NCI-H1105 treated with DMSO at 0.1 percent for 48 hours (cell line): ENCODE measurements around the gene THTPA.
"Not testable (repeated sequence)": the region's sequence is repeated elsewhere in the genome, so short reads cannot be mapped to it uniquely, and the experiment has no call there.

ENCODE experiments used
- DNase-seq: peaks from one replicate; lab custom pipeline; 2025; lab: John Stamatoyannopoulos, UW

The THTPA gene

DNA sequence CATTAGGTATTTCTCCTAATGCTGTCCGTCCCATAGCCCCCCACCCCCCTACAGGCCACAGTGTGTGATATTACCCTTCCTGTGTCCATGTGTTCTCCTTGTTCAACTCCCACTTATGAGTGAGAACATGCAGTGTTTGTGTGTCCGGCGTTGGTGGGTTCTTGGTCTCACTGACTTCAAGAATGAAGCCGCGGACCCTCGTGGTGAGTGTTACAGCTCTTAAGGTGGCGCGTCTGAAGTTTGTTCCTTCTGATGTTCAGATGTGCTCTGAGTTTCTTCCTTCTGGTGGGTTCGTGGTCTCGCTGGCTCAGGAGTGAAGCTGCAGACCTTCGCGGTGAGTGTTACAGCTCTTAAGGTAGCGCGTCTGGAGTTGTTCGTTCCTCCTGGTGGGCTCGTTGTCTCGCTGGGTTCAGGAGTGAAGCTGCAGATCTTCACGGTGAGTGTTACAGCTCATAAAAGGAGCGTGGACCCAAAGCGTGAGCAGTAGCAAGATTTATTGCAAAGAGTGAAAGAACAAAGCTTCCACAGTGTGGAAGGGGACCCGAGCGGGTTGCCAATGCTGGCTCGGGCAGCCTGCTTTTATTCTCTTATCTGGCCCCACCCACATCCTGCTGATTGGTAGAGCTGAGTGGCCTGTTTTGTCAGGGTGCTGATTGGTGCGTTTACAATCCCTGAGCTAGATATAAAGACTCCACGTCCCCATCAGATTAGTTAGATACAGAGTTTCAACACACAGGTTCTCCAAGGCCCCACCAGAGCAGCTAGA is 27.9 kb downstream of the THTPA start:
- DNase-seq = not testable (repeated sequence)

DNA sequence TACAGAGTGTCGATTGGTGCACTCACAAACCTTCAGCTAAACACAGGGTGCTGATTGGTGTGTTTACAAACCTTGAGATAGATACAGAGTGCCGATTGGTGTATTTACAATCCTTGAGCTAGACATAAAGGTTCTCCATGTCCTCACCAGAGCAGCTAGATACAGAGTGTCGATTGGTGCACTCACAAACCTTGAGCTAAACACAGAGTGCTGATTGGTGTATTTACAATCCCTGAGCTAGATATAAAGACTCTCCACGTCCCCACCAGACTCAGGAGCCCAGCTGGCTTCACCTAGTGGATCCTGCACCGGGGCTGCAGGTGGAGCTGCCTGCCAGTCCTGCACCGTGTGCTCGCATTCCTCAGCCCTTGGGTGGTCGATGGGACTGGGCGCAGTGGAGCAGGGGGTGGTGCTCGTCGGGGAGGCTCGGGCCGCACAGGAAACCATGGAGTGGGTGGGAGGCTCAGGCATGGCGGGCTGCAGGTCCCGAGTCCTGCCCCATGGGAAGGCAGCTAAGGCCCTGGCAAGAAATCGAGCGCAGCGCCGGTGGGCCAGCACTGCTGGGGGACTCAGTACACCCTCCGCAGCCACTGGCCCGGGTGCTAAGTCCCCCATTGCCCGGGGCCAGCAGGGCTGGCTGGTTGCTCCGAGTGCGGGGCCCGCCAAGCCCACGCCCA is 28.6 kb downstream of the THTPA start:
- DNase-seq = not testable (repeated sequence)

DNA sequence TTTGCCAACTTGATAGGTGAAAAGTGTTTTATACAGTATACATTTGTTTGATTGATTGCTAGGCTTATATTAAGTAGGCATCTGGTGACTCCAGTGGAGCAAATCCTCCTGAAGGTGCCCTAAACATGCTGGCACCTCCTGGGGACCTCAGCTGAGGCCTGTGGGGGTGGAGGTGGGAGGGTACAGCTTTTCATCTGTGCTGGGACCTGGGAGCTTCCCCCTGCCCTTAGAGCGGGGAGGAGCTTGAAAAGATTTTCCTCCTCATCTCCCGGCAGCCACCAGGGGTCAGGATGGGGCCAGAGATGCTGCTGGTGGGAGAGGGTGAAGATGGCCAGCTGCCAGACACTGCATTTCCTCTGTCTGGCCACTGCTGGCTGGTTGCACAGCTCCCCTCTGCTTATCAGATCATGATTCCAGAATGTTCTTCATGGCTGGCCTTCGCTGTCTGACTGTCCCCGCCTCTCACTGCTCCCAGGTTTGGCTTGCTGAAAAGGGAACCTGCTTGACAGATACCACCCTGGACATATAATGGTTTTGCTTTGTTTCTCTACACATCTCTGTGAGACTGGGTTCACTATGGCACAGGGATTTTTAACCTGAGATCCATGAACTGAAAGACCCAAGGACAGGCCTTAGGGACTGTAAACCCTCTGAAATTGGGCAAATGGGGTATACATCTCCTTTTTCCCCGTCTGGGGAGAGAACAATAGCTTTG is 33.0 kb downstream of the THTPA start:
- DNase-seq = peak; percentile 87

DNA sequence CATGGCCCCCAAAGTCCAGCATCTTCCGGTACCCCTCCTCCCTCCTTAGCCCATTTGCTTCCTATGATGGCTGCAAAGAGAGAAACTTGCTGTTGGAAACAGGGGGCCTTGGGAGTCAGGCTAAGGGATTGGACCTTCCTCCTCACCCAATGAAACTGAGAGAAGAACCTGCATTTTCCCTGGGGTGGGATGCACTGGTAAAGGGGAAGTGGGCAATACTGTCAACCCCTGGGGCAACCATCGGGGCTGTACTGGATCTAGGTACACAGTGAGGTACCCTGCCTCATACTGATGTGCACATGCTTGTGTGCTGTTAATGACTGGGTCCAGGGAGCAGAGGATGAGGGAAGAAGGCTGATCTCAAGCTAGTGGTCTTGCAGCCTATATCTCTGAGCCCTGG is 33.5 kb downstream of the THTPA start:
- no peak for DNase-seq

DNA sequence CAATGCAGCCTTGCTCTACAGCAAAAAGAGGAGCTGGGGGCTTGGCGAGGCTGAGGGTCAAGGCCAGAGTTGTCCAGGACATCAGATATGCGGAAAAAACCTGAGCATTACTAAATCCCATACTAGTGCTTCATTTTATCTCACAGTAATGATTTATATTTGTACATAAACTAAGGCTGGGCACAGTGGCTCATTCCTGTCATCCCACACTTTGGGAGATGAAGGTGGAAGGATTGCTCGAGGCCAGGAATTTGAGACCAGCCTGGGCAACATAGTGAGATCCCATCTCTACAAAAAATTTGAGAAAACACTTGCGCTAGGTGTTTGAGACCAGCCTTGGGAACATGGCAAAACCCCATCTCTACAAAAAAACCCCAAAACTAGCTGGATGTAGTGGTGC is 34.1 kb downstream of the THTPA start:
- DNase-seq = no peak

DNA sequence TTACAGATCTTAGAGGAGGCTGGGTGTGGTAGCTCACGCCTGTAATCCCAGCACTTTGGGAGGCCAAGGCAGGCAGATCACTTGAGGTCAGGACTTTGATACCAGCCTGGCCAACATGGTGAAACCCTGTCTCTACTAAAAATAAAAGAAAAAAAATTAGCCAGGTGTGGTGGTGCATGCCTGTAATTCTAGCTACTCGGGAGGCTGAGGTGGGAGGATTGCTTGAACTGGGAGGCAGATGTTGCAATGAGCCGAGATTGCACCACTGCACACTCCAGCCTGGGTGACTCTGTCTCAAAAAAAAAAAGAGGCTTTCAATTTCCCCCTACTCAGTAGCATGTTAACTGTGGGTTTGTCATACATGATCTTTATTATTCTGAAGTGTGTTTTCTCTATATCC is 38.1 kb downstream of the THTPA start:
- DNase-seq = not testable (repeated sequence)

DNA sequence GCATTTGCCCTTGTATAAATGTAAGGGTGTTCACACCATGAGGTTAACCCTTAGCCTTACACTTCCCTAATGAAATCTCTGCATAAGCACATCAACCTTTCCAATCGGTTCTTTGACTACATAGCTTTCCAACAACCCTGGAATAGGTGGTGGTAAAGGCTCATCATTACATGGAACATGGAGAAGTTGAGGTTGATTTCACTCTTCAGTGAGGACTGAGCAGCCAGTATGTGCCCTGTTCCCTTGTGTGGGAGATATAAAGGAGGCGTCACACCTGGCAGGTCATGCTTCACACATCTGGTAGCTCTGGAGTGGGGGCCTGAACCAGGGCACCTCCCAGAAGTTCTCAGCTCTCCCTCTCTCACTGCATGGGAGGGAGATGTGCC is 44.2 kb downstream of the THTPA start:
- no peak for DNase-seq

DNA sequence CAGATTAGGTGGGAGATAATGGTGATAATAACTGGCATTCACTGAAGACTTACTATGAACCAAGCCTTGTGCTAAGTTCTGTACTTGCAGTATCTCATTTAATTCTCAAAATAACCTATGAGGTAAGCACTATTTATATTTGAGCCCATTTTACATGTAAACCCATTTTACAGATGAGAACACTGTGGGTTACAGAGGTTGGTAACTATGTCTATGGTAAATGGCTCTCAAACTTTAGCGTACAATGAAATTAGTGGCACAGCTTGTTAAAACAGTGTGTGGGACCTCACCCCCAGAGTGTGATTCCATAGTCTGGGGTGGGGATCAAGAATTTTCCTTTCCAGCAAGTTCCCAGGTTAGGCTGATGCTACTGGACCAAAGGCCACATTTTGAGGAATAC is 44.7 kb downstream of the THTPA start:
- no peak for DNase-seq

DNA sequence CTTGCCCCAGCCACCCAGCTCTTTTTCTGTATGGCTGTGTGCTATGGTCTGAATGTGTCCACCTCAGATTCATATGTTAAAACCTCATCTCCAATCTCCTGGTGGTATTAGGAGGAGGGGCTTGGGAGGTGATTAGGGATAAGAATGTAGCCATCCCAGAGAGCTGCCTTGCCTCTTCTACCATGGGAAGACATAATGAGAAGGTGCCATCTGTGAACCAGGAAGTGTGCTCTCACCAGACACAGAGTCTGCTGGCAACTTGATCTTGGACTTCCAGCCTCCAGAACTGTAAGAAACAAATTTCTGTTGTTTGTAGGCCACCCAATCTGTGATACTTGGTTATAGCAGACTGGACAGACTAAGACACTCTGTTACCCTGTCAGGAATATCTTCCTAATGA is 45.4 kb downstream of the THTPA start:
- no peak for DNase-seq

DNA sequence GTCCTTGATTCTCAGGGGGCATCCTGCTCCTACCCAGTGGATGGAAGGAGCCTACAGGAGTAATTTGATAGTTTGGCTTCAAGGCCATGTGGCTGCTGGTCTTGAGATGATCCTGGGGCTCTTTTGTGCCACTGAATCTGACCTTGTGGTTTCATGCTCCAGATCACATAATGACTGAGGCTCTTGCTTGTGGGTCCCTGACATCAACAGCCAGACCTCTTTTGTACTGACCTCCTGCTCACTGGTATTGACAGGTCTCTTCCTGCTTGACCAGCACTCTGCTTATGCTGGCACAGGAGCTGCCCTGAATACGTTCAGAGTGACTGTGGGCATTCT is 45.7 kb downstream of the THTPA start:
- no peak for DNase-seq

DNA sequence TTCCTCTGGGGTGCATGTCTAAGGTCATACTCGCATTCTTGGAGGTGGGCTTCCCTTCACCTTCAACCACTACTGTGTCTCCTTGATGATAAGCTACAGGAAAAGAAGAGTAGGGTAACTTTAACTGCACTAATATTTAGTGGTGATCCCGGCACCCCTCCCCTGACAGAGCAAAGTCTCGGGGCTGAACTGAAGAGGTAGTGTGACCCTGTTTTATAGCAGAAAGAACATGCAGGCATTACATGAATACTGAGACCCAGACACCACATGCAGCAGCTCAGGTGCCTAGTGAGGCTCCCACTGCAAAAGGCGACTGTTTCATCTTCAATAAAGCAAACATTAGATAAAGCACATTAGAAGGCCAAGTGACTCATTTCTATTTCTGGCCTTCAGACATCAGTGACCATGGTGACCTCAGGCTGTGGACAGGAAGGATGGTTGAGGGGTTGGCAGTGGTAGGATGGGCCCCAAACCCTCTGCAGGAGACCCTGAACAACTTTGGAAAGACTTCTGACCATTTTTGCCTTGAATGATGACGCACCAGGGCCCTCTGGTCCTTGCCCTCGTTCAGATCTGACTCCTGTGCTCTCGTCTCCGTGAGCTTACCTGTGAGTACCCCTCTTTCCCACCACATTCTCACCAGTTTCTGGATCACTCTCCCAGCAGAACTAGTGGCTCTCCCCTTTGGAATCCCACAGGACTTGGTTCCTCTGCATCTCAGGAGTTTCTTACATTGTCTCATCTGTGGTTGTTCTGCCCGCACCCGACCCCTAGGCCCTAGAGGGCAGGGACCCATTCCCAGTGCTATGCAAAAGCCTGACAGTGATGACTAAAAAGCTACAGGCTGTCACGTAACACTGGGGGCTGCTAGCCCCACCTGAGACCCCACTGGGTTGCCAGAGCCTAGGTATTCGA is 46.4 kb downstream of the THTPA start:
- no peak for DNase-seq

DNA sequence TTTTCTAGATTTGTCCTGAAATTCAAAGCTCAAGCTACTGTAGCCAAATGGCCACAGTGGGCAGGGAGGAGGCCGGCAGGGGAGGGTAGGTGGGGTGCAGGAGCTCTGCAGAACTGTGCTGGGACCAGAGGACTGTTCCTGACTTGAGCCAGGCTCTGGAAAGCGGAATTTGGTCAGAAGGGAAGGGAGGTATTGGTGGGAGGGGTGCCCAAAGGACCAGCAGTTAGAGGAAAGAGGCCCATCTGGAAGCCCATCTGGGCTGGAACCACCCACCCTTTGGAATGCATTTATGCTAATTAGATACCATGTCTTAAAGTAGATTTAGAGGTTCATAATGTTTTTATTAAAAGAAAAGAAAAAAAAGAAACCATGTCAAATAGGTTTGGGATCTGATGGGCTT is 47.0 kb downstream of the THTPA start:
- DNase-seq = no peak

DNA sequence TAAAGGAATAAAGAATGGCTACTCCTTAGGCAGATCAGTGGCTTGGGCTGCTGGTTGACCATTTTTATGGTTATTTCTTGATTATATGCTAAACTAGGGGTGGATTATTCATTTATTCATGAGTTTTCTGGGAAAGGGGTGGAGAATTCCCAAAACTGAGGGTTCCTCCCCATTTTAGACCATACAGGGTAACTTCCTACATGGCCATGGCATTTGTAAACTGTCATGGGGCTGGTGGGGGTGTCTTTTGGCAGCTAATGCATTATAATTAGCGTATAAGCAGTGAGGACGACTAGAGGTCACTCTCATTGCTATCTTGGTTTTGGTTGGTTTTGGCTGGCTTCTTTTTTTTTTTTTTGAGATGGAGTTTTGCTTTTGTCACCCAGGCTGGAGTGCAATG is 48.1 kb downstream of the THTPA start:
- no peak for DNase-seq

DNA sequence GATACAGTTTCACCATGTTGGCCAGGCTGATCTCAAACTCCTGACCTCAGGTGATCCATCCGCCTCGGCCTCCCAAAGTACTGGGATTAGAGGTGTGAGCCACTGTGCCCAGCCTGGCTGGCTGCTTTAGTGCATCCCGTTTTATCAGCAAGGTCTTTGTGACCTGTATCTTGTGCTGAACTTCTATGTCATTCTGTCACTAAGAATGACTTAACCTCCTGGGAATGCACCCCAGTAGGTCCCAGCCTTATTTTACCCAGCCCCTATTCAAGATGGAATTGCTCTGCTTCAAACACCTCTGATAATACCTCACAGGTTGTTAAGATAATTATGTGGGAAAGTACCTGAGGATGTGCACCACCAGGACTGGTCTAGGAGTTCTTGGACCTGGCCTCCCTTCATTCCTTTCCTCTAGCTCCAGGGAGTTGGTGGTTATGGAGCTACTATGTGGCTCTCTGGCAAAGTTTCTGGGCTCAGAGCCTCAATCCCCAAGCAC is 48.7 kb downstream of the THTPA start:
- DNase-seq = no peak

DNA sequence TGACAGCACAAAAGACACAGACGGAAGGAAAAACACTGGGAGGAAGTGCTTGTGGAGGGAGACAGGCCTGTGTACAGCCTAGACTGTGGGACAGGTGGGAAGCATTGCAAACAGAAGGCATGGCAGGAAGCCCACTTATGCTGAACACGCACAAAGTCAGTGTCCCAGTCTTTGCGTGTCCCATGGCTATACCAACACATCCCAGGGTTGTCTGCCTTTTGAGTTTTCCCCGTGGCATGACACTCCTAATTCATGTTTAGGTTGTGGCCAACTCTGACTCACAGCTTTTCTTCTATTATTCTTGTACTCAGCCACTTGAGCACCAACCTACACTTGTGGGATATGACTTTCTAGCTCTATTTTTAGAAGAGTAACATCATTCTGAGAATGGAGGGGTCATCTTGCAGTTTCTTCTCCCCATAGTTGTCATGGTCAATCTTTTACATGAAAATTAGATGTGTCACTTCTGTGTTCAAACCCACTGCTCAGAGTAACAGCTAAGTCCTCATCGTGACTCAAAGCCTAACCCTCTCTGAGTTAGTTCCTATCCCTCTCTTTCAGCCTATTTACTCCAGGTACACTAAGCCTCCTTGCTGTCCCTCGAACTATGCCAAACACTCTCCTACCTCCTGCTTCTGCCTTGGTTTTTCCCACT is 50.0 kb downstream of the THTPA start:
- DNase-seq = no peak

DNA sequence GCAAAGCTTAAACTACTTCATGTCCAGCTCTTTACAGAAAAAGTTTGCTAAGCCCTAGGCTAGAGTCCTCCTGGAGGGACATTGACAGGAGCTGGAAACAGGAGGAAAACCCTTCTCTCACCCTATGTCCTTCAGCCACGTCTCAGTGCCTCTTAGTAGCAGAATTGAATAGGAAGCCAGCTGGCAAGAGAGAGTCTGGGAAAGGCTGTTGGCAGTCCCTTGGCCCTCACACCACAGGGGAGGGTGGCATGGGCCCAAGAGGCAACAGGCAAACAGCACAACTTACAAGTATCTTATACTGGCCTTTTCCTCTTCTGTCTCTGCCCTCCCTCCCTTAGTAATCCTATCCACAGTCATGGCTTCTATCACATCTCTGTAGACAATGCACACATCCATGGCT is 52.4 kb downstream of the THTPA start:
- no peak for DNase-seq

DNA sequence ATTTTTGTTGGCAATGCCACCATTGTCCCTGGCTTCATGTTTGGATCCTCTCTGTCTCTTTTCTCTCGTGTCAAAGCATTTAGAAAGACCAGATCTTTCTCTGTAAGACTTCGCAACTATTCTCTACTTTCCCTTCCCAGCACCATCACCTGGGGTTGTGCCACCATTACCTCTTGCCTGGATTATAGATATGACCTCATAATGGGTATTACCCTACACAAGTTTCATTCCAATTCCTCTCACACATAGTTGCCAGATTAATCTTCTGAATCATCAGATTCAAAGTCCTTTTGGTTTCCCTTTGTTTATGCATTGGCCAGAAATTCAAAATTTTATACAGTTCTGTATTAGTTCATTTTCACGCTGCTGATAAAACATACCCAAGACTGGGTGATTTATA is 52.9 kb downstream of the THTPA start:
- no peak for DNase-seq

DNA sequence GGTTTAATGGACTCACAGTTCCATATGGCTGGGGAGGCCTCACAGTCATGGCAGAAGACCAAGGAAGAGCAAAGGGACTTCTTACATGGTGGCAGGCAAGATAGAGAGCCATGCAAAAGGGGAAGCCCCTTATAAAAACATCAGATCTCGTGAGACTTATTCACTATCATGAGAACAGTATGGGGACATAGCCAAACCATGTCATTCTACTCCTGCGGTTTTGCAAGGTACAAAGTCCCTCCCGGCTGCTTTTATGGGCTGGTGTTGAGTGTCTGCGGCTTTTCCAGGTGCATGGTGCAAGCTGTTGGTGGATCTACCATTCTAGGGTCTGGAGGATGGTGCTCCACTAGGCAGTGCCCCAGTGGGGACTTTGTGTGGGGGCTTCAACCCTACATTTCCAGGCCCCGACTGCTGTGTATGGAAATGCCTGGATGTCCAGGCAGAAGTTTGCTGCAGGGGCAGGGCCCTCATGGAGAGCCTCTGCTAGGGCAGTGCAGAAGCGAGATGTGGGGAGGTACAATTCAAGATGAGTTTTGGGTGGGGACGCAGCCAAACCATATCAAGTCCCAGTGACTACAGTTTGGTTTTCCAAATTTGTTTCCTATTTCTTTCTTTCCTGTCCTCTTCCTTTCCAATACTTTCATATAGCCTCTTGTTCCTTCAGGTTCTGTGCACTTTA is 53.5 kb downstream of the THTPA start:
- not testable (repeated sequence) for DNase-seq
